DMS153 treated with DMSO at 0.1 percent for 48 hours (cell line): ENCODE data around the gene ATF3.
"Not testable (repeated sequence)": the region's sequence is repeated elsewhere in the genome, so short reads cannot be mapped to it uniquely, and the experiment has no call there.

Experiments used
- DNase-seq: peaks from one replicate; lab custom pipeline; 2025; ENCODE audit not compliant: unreplicated experiment; lab: John Stamatoyannopoulos, UW

Gene ATF3

GRCh38 chr1:212625781-212626450 is 17.4 kb downstream of the ATF3 start:
- DNase-seq, result no peak

- DNase-seq, result no peak
These were observed 19.5 kb downstream of the ATF3 start for GRCh38 chr1:212628046-212628445.

GRCh38 chr1:212628813-212629415 is 20.4 kb downstream of the ATF3 start:
- DNase-seq, result no peak

- DNase-seq, result no peak
These were observed 21.0 kb downstream of the ATF3 start for GRCh38 chr1:212629450-212630157.

- DNase-seq, result peak; percentile 49
These were observed 21.8 kb downstream of the ATF3 start for GRCh38 chr1:212630158-212630900.

- no peak for DNase-seq
These were observed 24.6 kb downstream of the ATF3 start for GRCh38 chr1:212633161-212633560.

GRCh38 chr1:212634252-212634651 is 25.7 kb downstream of the ATF3 start:
- DNase-seq, result no peak

- DNase-seq, result no peak
These were observed 26.6 kb downstream of the ATF3 start for GRCh38 chr1:212635141-212635631.

- DNase-seq, result no peak
These were observed 29.3 kb downstream of the ATF3 start for GRCh38 chr1:212637902-212638301.

GRCh38 chr1:212638492-212639151 is 30.1 kb downstream of the ATF3 start:
- no peak for DNase-seq

- DNase-seq, result not testable (repeated sequence)
These were observed 31.0 kb downstream of the ATF3 start for GRCh38 chr1:212639524-212639923.

GRCh38 chr1:212640223-212640878 is 31.8 kb downstream of the ATF3 start:
- DNase-seq, result no peak

- DNase-seq, result no peak
These were observed 33.4 kb downstream of the ATF3 start for GRCh38 chr1:212641956-212642355.

- no peak for DNase-seq
These were observed 35.3 kb downstream of the ATF3 start for GRCh38 chr1:212643877-212644276.

GRCh38 chr1:212644866-212645545 is 36.4 kb downstream of the ATF3 start:
- DNase-seq, result no peak

- DNase-seq, result no peak
These were observed 37.3 kb downstream of the ATF3 start for GRCh38 chr1:212645546-212646543.

- DNase-seq, result no peak
These were observed 38.0 kb downstream of the ATF3 start for GRCh38 chr1:212646588-212646987.

- no peak for DNase-seq
These were observed 38.4 kb downstream of the ATF3 start for GRCh38 chr1:212647004-212647403.

- no peak for DNase-seq
These were observed 39.9 kb downstream of the ATF3 start for GRCh38 chr1:212648431-212648830.
